HEK293T (cell line): Measurements from ENCODE around the gene EEF2KMT.

Source experiments
- FOXM1 ChIP-seq: fragments of 450-650 bp; IDR thresholded peaks from 2 replicates; pipeline ENCODE4 v1.6.1; 2017; ENCODE audit warnings: mild to moderate bottlenecking, borderline replicate concordance
- HDGF ChIP-seq: fragments of 450-650 bp; IDR thresholded peaks from 2 replicates; pipeline ENCODE4 v1.6.1; 2017; ENCODE audit warnings: antibody characterized with exemption, borderline replicate concordance

DNA sequence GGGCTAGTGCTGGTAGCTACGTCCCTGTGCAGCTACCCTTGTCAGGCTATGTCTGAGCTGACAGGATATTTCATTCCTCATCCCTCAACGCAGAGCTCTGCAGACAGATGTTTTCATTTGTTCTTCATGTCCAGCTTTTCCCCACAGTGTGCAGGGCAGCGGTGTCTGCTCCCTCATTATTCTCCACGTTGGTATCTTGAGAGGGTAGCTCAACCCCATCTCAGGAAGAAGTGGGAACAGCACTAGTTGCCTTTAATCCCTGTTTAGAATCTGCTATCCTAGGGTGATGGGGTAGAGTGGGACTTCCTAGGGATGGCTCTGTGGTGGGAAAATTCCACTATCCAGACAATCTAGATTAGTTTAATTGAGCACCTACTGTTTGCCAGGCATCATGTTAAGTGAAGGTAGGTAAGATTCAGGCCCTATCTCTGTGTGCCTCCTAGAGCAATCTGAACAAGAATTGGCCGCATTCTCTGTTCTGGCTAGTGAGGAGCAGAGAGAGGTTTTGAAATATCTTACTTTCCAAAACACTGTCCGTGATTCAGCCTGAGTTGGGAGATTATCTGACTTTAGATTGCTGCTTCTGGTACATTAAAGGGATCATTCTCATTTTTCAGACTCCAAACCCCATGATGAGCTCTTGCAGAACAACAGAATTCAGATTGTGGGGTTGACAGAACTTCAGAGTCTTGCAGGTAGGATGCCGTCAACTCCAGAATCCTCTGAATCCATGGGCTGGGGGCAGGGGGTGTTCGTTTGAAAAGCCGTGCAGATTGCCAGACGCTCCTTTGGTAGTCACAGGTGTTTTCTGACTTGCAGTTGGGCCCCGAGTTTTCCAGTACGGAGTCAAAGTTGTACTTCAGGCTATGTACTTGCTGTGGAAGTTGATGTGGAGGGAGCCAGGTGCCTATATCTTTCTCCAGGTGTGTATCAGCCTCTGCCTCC lies 25.0 kb downstream of the EEF2KMT start:
- TF ChIP-seq HDGF (no peak), FOXM1 (no peak)
